Immature natural killer cell (primary cell): ENCODE measurements around the gene SMIM1. TPM values are rescaled to one million over a fixed set of nuclear protein-coding genes. Genes with fewer than 3 reads are reported as not detected.
"Not testable (repeated sequence)": the region's sequence is repeated elsewhere in the genome, so short reads cannot be mapped to it uniquely, and the experiment has no call there.

Experiments
- DNase-seq, 3 donors: peaks; one replicate each; pipeline ENCODE4 v3.0.0; 2022; ENCODE audit warnings: mixed read lengths in 1 of 3
- H3K27ac Mint-ChIP-seq, 6 donors: one replicate each; pipeline ENCODE4 v1.8.0; 2020; ENCODE audit warnings: mixed read lengths in 6 of 6, mild to moderate bottlenecking in 5 of 6, inconsistent platforms in 4 of 6, moderate library complexity in 3 of 6
- H3K27me3 Mint-ChIP-seq, 3 donors: one replicate each; pipeline ENCODE4 v1.8.0; 2020 to 2021; ENCODE audit warnings: low read depth in 3 of 3, mild to moderate bottlenecking in 3 of 3, mixed read lengths in 3 of 3, moderate library complexity in 3 of 3, inconsistent platforms in 1 of 3
- H3K36me3 Mint-ChIP-seq, 3 donors: one replicate each; pipeline ENCODE4 v1.8.0; 2020; ENCODE audit warnings: mixed read lengths in 3 of 3, inconsistent platforms in 2 of 3, mild to moderate bottlenecking in 2 of 3
- H3K4me1 Mint-ChIP-seq, 2 donors: one replicate each; pipeline ENCODE4 v1.8.0; 2020; ENCODE audit warnings: inconsistent platforms in 2 of 2, mild to moderate bottlenecking in 2 of 2, mixed read lengths in 2 of 2, moderate library complexity in 1 of 2
- H3K4me3 Mint-ChIP-seq, 5 donors: one replicate each; pipeline ENCODE4 v1.8.0; 2020; ENCODE audit warnings: mild to moderate bottlenecking in 5 of 5, mixed read lengths in 5 of 5, inconsistent platforms in 3 of 5, moderate library complexity in 3 of 5
- H3K9me3 Mint-ChIP-seq, 6 donors: one replicate each; pipeline ENCODE4 v1.8.0; 2020; ENCODE audit warnings: mild to moderate bottlenecking in 6 of 6, mixed read lengths in 6 of 6, inconsistent platforms in 4 of 6, moderate library complexity in 3 of 6
- polyA plus RNA-seq, 3 donors: library from polyadenylated mRNA; unstranded; fragments of 300-500 nt; fragmentation: Illumina TruSeq; gene quantifications; one replicate each; pipeline ENCODE4 v1.2.3, GENCODE V29; 2021

The SMIM1 gene
- polyA plus RNA-seq: under 1 TPM in 1 of 3 donors, not detected in 2; 0.96 TPM

- H3K27ac Mint-ChIP-seq: no peak within 1 kb of the TSS
- no peak for DNase-seq
- no peaks in the 10 kb centered on the region for H3K9me3 Mint-ChIP-seq
- H3K4me3 Mint-ChIP-seq: peak within 1 kb of the TSS; percentile 59 to 70 (median 65)
- no peaks in the 10 kb centered on the region for H3K36me3 Mint-ChIP-seq
- H3K4me1 Mint-ChIP-seq: peaks cover 0 to 12% of the 10 kb centered on the region in 2 donors
- peaks cover 0 to 2% (median 2%) of the 10 kb centered on the region in 3 donors for H3K27me3 Mint-ChIP-seq
Observed at GRCh38 chr1:3772715-3773571, at the start of gene SMIM1. Gene SMIM1, plus strand, starts transcription at chr1:3772749. Its CDS starts 2,625 bp downstream, at chr1:3775374.

- H3K4me3 Mint-ChIP-seq: no peak overlapping the region
- H3K36me3 Mint-ChIP-seq: no peaks in the 10 kb centered on the region
- H3K27ac Mint-ChIP-seq: no peak overlapping the region
- DNase-seq: no peak
- no peaks in the 10 kb centered on the region for H3K9me3 Mint-ChIP-seq
- H3K4me1 Mint-ChIP-seq: peaks cover 0 to 12% of the 10 kb centered on the region in 2 donors
- peaks cover 2 to 4% (median 2%) of the 10 kb centered on the region in 3 donors for H3K27me3 Mint-ChIP-seq
Observed at GRCh38 chr1:3722846-3723245, 49.7 kb upstream of the SMIM1 start.

- H3K27me3 Mint-ChIP-seq, H3K4me3 Mint-ChIP-seq, H3K36me3 Mint-ChIP-seq, H3K27ac Mint-ChIP-seq, H3K9me3 Mint-ChIP-seq: not testable (repeated sequence)
- H3K4me1 Mint-ChIP-seq: peaks cover 0 to 11% of the 10 kb centered on the region in 2 donors
- peak; percentile 57 to 69 (median 58) for DNase-seq
Observed at GRCh38 chr1:3724416-3725030, 48.0 kb upstream of the SMIM1 start.

DNA sequence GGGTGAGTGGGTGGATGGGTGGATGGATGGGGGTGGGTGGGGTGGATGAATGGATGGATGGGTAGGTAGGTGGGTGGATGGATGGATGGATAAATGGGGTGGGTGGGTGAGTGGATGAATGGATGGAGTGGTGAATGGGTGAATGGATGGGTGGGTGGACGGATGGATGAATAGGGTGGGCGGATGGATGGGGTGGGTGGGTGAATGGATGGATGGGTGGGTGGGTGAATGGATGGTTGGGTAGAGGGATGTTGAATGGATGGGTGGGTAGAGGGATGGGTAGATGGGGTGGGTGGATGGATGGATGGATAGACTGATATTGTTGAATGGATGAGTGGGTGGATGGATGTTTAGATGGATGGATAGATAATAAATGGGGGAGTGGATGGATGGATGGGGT lies 47.2 kb upstream of the SMIM1 start:
- Mint-ChIP-seq H3K4me1 (peaks cover 0 to 7% of the 10 kb centered on the region in 2 donors), H3K27me3 (peaks cover 0 to 2% (median 0%) of the 10 kb centered on the region in 3 donors), H3K36me3 (no peaks in the 10 kb centered on the region), H3K9me3 (no peaks in the 10 kb centered on the region), H3K4me3 (no peak overlapping the region), H3K27ac (no peak overlapping the region)
- no peak for DNase-seq

- no peak overlapping the region for H3K4me3 Mint-ChIP-seq
- H3K36me3 Mint-ChIP-seq: no peaks in the 10 kb centered on the region
- no peak overlapping the region for H3K27ac Mint-ChIP-seq
- no peaks in the 10 kb centered on the region for H3K4me1 Mint-ChIP-seq
- H3K27me3 Mint-ChIP-seq: peaks cover 0 to 2% (median 0%) of the 10 kb centered on the region in 3 donors
- no peak for DNase-seq
- H3K9me3 Mint-ChIP-seq: no peaks in the 10 kb centered on the region
Observed at GRCh38 chr1:3727042-3727824, 45.3 kb upstream of the SMIM1 start.

DNA sequence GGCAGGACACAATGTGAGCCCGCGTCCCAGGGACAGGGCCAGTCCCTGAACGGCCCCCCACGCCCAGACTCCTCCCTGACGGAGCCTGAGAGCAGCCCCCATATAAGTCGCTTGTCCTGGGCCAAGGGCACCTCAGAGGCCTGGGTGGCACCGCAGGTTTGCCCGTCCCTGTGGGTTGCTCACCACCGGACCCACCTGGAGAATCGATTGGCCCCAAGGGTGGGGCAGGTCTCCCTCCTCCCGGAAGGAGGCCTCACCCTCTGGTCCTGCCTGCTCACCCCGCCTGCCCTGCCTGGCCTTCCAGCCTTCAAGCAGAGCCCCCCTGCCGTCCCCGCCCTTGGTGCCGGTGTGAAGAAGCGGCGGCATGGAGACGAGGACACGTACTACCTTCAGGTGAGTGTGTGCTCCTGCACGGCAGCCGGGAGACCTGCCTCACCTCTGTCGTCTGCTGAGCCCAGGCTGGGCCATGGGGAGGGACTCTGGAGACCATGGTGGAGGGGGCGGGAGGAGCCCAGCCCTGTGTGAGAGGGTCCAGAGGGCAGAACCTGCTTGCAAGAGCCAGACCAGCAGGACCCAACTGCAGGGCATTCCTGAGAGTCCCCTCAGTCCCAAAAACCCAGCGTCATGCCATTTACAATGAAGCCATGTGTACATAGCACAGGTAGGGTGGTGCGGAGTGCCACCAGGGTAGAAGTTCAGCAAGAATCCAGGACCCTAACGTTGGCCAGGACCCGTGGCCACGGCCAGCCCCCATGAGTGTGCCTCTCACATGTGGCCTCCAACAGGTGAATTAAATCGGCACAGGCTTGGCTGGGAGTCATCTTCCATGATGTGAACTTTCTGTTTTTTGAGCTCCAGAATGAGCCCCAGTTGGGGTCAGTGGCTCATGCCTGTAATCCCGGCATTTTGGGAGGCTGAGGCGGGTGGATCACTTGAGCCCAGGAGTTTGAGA lies 44.4 kb upstream of the SMIM1 start:
- H3K4me3 Mint-ChIP-seq: no peak overlapping the region
- H3K27me3 Mint-ChIP-seq: peaks cover 0 to 2% (median 0%) of the 10 kb centered on the region in 3 donors
- DNase-seq: no peak
- H3K9me3 Mint-ChIP-seq: no peaks in the 10 kb centered on the region
- no peak overlapping the region for H3K27ac Mint-ChIP-seq
- no peaks in the 10 kb centered on the region for H3K36me3 Mint-ChIP-seq
- no peaks in the 10 kb centered on the region for H3K4me1 Mint-ChIP-seq

DNA sequence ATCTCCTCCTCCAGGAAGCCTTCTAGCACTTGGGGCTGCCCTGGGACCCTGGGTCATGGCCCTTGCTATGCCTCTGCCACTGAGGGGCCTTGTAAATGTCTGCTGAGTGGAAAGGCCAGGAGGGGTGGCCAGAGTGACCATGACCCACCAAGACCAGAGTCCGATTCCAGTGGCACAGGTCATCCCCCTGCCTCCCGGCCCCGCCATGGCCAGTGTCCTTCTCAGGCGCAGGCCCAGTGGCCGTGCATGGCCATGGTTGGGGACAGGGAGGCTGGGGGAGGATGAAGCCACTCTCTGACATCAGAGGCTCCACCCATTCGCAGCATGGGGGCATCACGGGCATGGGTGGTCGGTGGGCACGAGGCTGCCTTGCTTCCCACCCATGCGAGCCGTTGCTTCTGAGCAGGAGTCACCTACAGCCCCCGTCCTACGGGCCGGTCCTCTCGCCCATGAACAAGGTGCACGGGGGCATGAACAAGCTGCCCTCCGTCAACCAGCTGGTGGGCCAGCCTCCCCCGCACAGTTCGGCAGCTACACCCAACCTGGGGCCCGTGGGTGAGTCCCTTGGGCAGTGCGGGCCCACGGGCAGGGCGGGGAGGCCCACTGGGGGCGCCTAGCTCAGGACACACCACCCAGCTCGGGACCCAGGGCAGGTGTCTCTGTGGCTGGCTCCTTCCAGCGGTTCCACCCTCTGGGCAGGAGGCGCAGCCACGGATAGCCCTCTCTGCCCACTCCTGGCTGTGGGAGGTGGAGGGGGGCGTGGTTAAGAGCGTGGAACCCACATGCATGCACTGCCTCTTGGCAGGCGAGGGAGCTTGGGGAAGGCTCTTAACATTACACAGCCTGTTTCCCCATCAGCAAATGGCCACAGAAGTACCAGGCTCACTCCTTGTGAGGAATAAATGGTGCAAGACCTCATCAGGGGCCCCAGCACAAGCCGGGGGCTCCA lies 42.7 kb upstream of the SMIM1 start:
- Mint-ChIP-seq H3K36me3 (no peaks in the 10 kb centered on the region), H3K27me3 (peaks cover 0 to 2% (median 0%) of the 10 kb centered on the region in 3 donors), H3K27ac (no peak overlapping the region), H3K9me3 (no peaks in the 10 kb centered on the region), H3K4me3 (no peak overlapping the region), H3K4me1 (no peaks in the 10 kb centered on the region)
- DNase-seq: no peak

DNA sequence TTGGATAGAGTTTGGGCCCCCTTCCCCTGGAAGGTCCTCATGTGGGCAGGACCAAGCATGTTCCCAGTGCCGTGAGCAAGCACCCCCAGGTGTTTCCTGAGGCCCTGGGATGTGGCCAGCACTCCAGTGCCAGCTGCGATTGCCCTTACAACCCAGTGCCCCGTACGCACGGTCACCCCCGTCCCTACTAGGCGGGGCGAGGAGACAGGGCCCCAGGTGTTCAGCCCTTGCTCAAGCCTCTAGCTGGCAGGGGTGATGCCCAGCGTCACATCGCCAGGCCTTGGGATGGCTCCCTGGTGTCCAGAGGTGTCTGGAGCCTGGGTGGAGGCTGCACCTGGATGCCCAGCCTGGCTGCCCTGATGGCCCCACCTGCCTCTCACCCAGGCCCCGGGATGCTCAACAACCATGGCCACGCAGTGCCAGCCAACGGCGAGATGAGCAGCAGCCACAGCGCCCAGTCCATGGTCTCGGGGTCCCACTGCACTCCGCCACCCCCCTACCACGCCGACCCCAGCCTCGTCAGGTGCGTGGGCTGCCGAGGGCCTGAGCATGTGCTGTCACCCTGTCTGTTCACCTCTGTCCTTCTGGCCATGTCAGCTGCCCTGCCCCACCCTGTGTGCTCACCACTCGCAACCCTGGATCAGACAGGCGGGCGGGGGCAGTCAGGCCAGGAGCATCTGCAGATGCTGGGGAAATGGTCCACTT lies 41.9 kb upstream of the SMIM1 start:
- no peak overlapping the region for H3K27ac Mint-ChIP-seq
- no peak overlapping the region for H3K4me3 Mint-ChIP-seq
- H3K27me3 Mint-ChIP-seq: peaks cover 0 to 2% (median 0%) of the 10 kb centered on the region in 3 donors
- H3K36me3 Mint-ChIP-seq: no peaks in the 10 kb centered on the region
- DNase-seq: no peak
- no peaks in the 10 kb centered on the region for H3K9me3 Mint-ChIP-seq
- no peaks in the 10 kb centered on the region for H3K4me1 Mint-ChIP-seq

DNA sequence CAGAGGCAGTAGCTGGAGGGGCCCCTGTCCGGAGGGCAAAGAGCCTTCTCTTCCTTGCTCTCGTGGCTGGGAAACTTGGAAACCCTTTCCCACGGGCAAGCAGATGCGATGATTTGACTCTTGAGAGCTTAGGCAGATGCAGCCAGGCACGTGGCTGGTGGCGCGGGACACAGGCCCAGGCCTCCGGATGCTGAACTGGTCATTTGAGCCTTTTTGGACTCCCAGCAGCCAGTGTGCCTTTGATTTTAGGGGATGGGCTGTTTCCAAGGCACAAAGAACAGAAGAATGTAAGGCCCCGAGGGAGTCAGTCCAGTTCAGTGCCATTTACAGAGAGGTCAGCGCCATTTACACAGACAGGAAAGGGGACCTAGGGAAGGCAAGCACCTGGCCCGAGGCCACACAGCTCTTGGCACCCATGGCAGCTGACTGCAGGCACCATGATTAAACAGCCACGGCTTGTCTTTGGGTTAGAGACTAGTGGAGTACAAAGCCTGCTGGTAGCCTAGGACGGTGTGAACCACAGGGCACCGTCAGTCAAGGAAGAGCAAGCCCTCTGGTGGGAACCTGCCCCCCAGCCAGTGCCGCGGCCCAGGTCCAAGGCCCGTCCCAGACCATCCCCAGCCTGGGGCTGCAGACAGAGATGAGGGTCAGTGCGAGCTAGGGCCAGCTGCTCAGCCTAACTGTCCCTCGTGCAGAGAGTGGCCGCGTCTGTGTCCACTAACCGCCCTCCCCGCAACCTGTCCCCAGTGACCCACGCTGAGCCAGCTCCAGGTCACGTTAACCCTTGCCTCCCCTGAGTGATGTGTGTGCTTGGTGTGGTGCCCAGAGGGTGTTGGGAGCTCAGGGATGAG lies 40.7 kb upstream of the SMIM1 start:
- Mint-ChIP-seq H3K36me3 (peaks cover 0 to 3% (median 0%) of the 10 kb centered on the region in 3 donors), H3K4me3 (no peak overlapping the region), H3K27me3 (peaks cover 0 to 2% (median 0%) of the 10 kb centered on the region in 3 donors), H3K4me1 (no peaks in the 10 kb centered on the region), H3K9me3 (no peaks in the 10 kb centered on the region), H3K27ac (no peak overlapping the region)
- no peak for DNase-seq

DNA sequence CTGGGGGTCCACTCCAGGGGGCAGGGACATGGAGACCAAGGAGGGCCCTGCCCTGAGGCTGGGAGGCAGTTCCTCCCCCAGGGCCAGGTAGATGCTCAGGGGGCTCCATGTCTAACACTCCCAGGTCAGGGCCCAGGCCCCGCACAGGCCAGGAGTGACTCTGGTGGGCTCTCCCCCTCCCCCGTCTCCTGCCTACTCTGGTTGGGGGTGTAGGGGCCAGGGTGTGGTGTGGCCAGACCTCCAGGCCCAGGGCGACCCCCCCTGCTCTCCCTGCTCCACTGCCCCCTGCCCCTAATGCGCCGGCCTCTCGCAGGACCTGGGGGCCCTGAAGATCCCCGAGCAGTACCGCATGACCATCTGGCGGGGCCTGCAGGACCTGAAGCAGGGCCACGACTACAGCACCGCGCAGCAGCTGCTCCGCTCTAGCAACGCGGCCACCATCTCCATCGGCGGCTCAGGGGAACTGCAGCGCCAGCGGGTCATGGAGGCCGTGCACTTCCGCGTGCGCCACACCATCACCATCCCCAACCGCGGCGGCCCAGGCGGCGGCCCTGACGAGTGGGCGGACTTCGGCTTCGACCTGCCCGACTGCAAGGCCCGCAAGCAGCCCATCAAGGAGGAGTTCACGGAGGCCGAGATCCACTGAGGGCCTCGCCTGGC lies 40.0 kb upstream of the SMIM1 start:
- H3K27ac Mint-ChIP-seq: no peak overlapping the region
- no peak for DNase-seq
- no peaks in the 10 kb centered on the region for H3K9me3 Mint-ChIP-seq
- H3K4me1 Mint-ChIP-seq: no peaks in the 10 kb centered on the region
- peaks cover 0 to 2% (median 0%) of the 10 kb centered on the region in 3 donors for H3K27me3 Mint-ChIP-seq
- peaks cover 0 to 3% (median 0%) of the 10 kb centered on the region in 3 donors for H3K36me3 Mint-ChIP-seq
- H3K4me3 Mint-ChIP-seq: no peak overlapping the region
